Ureter (tissue), 1 donor: ENCODE data around the gene AQP10. TPM values are rescaled to one million over a fixed set of nuclear protein-coding genes. Genes with fewer than 3 reads are reported as not detected.
"Not testable (repeated sequence)": the region's sequence is repeated elsewhere in the genome, so short reads cannot be mapped to it uniquely, and the experiment has no call there.

Experiments used
- DNase-seq: peaks from one replicate; pipeline ENCODE4 v3.0.0-alpha.2; 2020; ENCODE audit warnings: low spot score
- total RNA-seq: library from RNA; stranded (reverse); gene quantifications from one replicate; pipeline ENCODE4 v1.2.4, GENCODE V29; 2023
- donor health status: DM: yes; HTN: yes; CAD: no.

AQP10 gene
- total RNA-seq, 1 donor from 2014 or later = not detected

DNA sequence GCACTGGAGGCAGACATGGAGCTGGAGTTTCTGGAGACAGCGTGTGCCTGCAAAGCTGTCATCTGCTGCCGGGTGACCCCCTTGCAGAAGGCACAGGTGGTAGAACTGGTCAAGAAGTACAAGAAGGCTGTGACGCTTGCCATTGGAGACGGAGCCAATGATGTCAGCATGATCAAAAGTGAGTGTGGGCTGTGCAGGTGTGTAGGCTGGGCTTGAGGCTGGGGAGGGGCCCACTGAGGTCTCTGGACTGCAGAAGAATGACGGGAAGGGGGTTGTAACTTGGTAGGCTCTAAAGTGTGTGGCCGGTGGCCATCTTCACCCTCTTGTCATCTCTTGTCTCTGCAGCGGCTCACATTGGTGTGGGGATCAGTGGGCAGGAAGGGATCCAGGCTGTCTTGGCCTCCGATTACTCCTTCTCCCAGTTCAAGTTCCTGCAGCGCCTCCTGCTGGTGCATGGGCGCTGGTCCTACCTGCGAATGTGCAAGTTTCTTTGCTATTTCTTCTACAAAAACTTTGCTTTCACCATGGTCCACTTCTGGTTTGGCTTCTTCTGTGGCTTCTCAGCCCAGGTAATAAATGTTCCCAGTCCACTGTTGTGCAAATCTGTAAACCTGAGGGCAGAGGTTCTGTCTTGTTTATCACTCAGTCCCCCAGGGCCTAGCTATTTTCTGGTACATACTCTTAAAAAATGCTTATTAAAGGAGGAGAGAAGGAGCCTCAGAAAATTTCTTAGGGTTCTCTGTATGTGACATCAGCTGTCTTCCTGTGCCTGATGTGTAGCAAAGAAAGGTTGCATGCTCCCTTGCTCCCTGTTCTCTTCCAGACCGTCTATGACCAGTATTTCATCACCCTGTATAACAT is 24.3 kb downstream of the AQP10 start:
- no peak for DNase-seq

DNA sequence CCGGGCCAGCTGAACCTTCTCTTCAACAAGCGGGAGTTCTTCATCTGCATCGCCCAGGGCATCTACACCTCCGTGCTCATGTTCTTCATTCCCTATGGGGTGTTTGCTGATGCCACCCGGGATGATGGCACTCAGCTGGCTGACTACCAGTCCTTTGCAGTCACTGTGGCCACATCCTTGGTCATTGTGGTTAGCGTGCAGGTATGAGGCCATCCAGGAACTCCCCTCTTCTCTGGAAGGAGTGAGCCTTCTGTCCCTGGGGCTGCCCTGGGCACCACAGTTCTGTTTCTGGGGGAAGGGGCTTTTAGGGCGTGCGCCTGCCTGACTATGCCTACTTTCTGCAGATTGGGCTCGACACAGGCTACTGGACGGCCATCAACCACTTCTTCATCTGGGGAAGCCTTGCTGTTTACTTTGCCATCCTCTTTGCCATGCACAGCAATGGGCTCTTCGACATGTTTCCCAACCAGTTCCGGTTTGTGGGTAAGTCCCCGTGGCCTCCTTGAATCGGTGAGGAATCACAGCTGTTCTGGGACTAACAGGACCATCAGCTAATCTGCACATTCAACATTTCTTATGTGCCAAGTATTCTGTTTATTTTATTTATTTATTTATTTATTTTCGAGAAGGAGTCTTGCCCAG is 25.5 kb downstream of the AQP10 start:
- no peak for DNase-seq

DNA sequence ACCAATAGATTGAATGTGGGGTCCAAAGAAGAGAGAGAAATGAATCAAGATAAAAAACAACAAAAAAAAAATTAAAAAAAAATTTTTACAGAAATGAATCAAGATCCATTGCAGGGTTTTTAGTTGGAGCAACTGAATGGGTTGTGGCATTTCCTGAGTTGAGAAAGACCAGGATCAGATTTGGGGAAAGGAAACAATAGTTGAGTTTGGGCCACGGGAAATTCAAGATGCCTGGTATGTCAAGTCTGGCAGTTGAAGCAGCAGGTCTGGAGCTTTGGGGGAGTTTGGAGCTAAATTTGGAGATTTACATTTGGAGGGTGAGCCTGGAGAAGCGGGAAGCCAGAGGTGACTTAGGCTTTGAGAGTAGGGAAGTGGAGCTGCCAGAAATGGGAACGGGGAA is 27.1 kb downstream of the AQP10 start:
- no peak for DNase-seq

DNA sequence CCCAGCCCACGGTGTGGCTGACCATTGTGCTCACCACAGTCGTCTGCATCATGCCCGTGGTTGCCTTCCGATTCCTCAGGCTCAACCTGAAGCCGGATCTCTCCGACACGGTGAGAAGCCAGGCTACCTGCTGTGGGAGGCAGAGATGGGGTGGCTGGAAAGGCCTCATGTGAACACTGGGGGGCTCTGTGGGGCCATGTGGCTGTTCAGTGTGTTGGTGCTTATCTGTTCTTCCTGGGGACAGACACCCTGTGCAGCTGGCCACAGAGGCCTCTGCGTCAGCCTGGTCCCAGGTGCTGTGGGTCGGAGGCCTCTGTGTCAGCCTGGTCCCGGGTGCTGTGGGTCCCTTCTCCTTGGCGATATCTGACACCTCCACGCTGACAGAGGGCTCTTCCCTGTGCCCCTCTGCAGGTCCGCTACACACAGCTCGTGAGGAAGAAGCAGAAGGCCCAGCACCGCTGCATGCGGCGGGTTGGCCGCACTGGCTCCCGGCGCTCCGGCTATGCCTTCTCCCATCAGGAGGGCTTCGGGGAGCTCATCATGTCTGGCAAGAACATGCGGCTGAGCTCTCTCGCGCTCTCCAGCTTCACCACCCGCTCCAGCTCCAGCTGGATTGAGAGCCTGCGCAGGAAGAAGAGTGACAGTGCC is 27.7 kb downstream of the AQP10 start:
- DNase-seq = no peak

DNA sequence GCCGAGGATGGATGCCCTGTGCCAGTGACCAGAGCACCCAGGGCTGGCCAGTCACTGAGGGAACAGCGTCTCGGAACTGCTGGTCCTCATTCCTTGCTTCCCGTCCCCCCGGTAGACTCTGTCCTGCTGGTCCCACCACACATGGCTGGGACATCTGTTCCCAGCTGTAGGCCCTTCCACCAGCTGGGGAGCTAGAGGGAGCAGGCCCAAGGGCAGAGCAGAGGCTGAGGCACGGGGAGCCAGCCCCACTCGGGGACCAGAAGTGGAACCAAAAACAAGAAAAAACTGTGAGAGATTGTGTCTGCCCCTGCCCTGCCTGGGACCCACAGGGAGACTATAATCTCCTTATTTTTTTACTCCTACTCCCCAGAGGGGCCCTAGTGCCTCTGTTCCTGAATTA is 28.2 kb downstream of the AQP10 start:
- DNase-seq = no peak

DNA sequence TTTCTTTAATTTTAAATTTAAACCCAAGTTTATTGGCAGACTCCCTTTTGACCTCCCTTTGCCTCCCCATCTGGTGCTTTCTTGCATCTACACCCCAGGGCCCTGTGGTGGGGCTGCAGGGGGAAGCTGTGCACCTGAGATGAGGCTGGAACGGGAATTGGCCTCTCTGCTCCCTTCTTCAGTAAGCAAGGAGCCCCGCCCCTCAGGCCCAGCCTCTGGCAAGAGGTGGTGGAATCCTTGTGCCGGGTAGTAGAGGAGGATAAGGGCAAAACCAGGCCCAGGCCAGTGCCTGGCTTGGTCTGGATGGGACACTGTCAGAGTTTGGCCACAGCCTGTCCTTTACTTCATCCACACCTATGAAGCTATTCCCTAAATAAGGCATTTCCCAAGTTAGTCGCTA is 29.5 kb downstream of the AQP10 start:
- DNase-seq = no peak

DNA sequence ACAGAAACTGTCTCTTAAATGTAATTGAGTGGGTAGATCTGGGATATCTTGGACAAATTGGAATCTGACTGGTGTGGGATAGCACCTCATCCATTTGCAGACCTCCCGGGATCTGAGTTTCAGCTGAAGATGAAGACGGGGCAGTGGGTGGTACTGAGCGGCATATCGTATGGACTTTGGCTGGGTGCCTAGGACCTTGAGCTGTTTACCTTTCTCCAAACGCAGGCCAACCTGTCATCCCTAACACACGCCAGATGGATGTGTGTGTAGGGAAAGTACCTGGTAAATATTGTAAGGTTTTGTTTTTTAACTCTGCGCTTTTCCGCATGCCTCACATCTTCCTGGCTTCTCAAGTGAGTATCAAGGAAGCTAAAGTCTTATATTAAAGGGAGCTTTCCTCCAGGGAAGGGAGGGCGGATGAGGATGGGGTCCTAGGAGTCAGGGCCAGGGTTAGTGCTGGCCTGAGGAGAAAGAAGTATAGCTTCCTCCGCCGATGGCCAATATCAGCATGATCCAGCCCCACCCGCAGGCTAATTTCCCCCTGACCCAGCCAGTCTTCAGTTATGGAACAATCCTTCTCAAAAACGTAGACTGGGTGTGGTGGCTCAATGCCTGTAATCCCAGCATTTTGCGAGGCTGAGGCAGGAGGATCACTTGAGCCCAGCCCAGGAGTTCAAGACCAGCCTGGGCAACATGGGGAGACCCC is 30.6 kb downstream of the AQP10 start:
- no peak for DNase-seq

DNA sequence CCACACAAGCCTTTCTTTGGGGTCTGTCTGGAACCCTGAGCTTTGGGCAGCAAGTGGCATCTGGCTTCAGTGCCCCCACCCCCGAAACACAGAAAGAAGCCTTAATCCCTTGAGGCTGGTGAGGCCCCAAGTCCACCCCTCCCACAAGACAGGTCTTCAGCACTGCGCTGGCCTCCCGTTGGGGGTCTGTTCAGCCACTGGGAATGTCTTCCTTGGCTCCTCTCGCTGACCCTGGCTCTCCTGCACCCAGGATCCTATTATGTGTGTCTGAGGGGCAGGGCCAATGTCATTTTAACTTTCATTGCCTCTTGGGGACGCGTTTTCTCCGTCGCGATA is 31.3 kb downstream of the AQP10 start:
- no peak for DNase-seq

DNA sequence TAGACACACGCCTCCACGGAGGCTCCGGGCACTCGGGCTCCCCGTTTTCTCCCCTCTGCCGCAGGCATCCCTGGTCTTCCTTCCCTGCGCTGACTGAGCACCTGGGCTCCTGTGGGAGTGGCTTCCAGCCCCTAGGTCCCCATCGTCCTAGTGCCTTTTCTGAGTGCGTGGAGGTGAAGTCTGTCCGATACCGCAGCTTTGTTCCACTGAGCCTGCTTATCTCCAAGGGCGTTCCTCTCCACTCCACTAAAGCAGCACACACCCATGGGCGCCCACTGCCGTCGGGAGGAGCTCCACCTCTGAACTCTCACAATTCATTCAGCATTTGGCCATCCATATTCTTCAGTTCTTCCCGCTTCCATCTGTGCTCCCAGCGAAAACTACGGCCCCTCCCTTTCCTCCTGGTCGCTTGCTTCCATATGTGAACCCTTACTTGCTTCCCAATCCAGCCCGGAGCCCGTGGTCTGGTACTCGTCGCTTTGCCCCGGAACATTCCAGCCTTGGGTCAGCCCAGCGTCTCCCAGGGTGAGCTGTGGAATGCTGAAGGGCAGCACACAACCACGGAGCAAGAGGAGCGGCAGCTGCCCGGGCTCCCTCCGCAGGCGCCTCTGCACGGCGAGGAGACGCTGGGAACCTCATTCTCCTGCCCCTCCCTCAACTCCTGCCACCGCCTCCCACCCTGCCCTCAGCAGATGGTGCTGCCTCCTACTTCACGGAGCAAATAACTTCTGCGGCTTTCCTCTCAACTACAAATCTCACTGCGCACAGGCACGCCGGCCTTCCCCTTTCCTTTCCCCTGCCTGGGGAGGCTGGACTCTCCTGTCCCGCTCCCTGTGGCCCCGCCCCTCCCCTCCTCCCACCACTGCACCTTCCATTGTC is 31.9 kb downstream of the AQP10 start:
- DNase-seq = no peak

DNA sequence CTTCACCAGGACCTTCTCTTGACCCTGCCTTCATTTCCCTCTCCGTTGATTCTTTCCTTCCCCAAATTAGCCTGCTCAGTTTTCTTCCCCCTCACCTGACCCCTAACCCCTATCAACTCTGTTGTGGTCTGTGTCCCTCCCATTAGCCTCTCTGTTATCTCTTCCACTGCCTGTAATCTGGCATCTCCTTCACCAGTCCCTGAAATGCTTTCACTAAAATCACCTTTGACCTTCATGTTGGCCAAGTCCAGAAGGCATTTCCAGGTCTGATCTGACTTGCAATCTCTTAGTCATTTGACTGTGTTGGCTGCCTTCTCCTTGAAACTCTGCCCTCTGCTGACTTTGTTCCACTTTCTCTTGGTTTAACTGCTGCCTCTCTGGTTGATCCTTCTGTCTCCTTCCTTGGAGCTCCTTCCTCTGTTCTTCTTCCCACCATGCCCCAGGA is 32.6 kb downstream of the AQP10 start:
- DNase-seq = no peak

DNA sequence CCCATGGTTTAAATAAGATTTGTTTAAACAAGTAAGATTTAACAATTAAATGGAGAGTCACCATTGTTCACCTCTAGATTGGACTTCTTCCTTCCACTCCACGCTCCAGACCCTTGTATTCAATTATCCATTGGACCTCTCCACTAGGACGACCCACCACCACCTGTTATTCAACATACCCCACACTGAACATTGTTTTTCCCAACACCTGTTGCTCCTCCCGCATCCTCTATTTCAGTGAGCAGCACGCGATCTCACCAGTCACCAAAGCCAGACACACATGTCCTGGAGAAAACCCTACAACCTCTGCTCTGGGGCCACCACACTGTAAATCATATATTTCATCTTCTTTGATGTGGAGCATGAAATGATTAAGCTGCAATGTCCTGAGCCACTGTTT is 33.1 kb downstream of the AQP10 start:
- DNase-seq = no peak

DNA sequence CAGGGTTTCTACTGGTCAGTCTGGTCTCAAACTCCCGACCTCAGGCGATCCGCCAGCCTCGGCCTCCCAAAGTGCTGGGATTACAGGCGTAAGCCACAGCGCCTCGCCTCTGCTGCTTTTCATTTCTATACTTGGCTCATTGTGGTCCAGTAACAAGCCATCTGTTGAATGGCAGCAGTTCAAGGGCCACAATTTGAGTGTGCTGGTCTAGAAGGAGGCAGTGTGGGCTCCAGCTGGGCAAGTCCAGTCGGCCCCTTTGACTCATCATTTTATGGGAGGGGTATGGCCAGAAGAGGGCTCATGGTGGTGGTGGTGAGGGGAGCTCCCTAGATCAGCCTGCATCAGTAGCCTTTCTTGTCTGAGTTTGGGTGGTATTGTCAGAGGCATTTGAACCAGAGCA is 37.6 kb downstream of the AQP10 start:
- DNase-seq = no peak

DNA sequence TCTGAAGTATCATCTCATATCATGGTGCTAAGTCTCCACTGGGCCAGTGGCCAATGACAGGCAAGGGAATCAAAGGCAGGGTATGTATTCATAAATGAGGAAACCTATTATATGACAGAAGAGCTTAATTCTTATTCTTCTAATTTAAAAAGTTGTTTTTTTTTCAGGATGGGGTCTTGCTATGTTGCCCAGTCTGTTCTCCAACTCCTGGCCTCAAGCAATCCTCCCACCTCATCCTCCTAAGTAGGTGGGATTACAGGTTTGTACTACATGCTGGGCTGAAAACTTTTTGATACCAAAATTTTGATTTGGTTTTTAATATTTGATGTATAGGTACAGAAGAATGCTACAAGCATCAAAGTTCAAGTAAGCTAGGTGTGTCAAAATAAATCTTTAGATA is 39.4 kb downstream of the AQP10 start:
- no peak for DNase-seq

DNA sequence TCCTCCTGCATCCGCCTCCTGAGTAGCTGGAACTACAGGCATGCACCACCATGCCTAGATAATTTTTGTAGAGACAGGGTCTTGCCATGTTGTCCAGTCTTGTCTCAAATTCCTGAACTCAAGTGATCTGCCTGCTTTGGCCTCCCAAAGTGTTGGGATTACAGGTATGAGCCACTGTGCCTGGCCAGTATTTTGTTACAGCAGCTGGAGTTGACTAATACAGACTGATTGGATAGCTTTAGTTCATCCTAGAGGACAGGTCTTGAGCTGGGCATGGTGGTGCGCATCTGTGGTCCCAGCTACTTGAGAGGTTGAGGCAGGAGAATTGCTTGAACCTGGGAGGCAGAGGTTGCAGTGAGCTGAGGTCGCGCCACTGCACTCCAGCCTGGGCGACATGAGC is 40.0 kb downstream of the AQP10 start:
- not testable (repeated sequence) for DNase-seq

DNA sequence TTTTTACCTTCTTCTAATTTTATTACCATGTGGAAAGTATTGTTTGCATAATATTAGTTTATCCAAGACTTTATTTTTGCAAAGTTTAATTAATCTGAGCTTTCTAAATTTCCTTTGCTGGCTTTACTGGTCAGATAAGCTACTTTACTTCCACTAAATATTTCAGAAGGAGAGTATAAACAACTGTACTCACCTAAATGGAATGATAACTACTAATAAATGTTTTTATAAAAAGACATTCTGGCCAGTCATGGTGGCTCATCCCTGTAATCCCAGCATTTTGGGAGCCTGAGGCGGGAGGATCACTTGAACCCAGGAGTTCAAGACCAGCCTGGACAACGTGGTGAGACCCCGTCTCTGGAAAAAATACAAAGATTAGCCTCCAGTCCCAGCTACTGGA is 40.5 kb downstream of the AQP10 start:
- no peak for DNase-seq

DNA sequence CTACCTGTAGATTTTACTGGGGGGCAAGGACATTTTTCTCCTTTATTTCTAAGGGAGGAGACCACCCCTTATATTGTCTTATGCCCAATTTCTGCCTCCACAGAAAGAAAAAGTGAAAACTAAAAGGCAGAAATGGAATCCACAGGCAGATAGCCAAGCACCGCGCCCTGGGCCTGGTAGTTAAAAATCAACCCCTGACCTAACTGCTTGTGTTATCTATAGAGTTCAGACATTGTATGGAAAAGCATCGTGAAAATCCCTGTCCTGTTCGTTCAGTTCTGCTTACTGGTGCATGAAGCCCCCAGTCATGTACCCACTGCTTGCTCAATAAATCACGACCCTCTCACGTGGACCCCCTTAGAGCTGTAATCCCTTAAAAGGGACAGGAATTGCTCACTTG is 50.5 kb downstream of the AQP10 start:
- no peak for DNase-seq

DNA sequence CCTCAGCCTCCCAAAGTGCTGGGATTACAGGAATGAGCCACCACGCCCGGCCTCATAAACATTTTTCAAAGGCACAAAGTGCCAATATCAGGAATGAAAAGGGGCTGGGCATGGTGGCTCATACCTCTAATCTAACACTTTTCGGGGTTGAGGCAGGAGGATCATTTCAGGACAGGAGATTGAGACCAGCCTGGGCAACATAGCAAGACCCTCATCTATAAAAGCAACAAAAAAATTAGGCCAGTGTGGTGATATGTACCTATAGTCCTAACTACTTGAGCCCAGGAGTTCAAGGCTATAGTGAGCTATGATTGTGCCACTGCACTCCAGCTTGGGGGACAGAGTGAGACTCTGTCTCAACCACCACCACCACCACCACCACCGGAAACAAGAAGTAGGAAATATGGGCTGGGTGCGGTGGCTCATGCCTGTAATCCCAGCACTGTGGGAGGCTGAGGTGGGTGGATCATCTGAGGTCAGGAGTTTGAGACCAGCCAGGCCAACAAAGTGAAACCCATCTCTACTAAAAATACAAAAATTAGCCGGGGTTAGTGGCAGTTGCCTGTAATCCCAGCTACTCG is 53.0 kb downstream of the AQP10 start:
- DNase-seq = not testable (repeated sequence)
